ENCODE measurements around the gene HOXC6.
A peak's percentile ranks its signal among the peaks of the same experiment; 100 is the strongest.

The HOXC6 gene

DNA sequence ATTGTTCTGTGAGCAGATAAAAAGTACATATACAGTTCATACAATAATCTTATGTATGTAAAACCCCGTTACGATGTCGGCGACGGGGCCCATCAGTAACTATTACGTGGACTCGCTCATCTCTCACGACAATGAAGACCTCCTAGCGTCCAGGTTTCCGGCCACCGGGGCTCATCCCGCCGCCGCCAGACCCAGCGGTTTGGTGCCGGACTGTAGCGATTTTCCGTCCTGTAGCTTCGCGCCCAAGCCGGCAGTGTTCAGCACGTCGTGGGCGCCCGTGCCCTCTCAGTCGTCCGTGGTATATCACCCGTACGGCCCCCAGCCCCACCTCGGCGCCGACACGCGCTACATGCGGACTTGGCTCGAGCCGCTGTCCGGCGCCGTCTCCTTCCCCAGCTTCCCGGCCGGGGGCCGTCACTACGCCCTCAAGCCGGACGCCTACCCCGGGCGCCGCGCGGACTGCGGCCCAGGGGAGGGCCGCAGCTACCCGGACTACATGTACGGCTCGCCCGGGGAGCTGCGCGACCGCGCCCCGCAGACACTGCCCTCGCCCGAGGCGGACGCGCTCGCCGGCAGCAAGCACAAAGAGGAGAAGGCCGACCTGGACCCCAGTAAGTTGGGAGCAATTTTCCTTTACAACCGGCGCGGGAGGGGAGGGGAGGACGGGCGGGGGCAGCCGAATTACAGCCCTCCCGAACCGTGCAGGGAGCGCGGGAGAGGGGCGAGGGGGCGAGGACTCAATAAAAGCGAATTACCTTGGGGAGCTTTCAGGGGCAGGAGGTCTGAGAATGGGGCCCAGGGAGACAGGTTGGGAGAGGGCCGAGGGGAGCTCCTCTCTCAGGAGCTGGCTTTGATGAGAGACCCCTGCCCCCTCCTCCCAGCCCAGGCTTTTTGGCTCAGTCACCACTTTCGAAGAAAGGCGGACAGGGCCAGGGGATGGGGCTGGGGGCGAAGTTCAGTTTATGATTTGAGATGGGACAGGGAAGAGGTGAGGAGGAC, 27.8 kb upstream of the HOXC6 start, which contains the start of gene HOXC9 (continued):
- TF ChIP-seq, protein P1, sequence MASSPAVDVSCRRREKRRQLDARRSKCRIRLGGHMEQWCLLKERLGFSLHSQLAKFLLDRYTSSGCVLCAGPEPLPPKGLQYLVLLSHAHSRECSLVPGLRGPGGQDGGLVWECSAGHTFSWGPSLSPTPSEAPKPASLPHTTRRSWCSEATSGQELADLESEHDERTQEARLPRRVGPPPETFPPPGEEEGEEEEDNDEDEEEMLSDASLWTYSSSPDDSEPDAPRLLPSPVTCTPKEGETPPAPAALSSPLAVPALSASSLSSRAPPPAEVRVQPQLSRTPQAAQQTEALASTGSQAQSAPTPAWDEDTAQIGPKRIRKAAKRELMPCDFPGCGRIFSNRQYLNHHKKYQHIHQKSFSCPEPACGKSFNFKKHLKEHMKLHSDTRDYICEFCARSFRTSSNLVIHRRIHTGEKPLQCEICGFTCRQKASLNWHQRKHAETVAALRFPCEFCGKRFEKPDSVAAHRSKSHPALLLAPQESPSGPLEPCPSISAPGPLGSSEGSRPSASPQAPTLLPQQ (tag by site-specific recombination; IDR thresholded peaks at IDR 0.05), result peak; percentile 30; the same call in 1 of the 2 replicates
- TF ChIP-seq, protein P2, sequence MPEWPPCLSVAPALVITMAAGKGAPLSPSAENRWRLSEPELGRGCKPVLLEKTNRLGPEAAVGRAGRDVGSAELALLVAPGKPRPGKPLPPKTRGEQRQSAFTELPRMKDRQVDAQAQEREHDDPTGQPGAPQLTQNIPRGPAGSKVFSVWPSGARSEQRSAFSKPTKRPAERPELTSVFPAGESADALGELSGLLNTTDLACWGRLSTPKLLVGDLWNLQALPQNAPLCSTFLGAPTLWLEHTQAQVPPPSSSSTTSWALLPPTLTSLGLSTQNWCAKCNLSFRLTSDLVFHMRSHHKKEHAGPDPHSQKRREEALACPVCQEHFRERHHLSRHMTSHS (tag by site-specific recombination; IDR thresholded peaks at IDR 0.05), result no peak
- no peak for TF ChIP-seq ZNF473 (tag by site-specific recombination; IDR thresholded peaks at IDR 0.05)
- no peak for TF ChIP-seq ZNF112 (tag by site-specific recombination; IDR thresholded peaks at IDR 0.05)
- TF ChIP-seq ZNF580 (tag by site-specific recombination; IDR thresholded peaks at IDR 0.05), result no peak
- no peak for TF ChIP-seq ZNF184 (tag by site-specific recombination; IDR thresholded peaks at IDR 0.05)
- peak; percentile 12; the same call in 1 of the 2 replicates for TF ChIP-seq ZBTB17 (tag by site-specific recombination; IDR thresholded peaks at IDR 0.05)
- no peak for TF ChIP-seq ZNF843 (tag by site-specific recombination; IDR thresholded peaks at IDR 0.05)
- TF ChIP-seq ZNF701 (tag by site-specific recombination; IDR thresholded peaks at IDR 0.05), result no peak
- no peak for TF ChIP-seq KLF8 (tag by site-specific recombination; IDR thresholded peaks at IDR 0.05)
- TF ChIP-seq WT1 (tag by site-specific recombination; IDR thresholded peaks at IDR 0.05), result peak; percentile 39; the same call in 1 of the 2 replicates
- no peak for TF ChIP-seq ZNF221 (tag by site-specific recombination; IDR thresholded peaks at IDR 0.05; ENCODE audit: borderline replicate concordance)
- no peak for TF ChIP-seq ZNF155 (tag by site-specific recombination; IDR thresholded peaks at IDR 0.05)
- TF ChIP-seq ZNF785 (tag by site-specific recombination; IDR thresholded peaks at IDR 0.05), result peak; percentile 47; the same call in 1 of the 2 replicates
- no peak for TF ChIP-seq MZF1 (tag by site-specific recombination; IDR thresholded peaks at IDR 0.05; ENCODE audit: borderline replicate concordance)
- TF ChIP-seq ZNF670 (tag by site-specific recombination; IDR thresholded peaks at IDR 0.05; ENCODE audit: low read depth), result no peak
- TF ChIP-seq ZNF677 (tag by site-specific recombination; IDR thresholded peaks at IDR 0.05), result no peak
- TF ChIP-seq SP7 (tag by site-specific recombination; IDR thresholded peaks at IDR 0.05), result no peak; the same call in 1 of the 2 replicates
- no peak for TF ChIP-seq FEZF1 (tag by site-specific recombination; IDR thresholded peaks at IDR 0.05)
- TF ChIP-seq ZNF274 (IDR thresholded peaks at IDR 0.05; ENCODE audit: low read length), result no peak
- TF ChIP-seq ZNF274 (tag by site-specific recombination; IDR thresholded peaks at IDR 0.05; ENCODE audit: borderline replicate concordance), result no peak
- peak; percentile 11; the same call in 1 of the 2 replicates for TF ChIP-seq ZNF76 (tag by site-specific recombination; IDR thresholded peaks at IDR 0.05; ENCODE audit: borderline replicate concordance, low read depth)
- peak; percentile 74 for TF ChIP-seq KLF1 (tag by site-specific recombination; IDR thresholded peaks at IDR 0.05)
- no peak for TF ChIP-seq ZNF549 (tag by site-specific recombination; IDR thresholded peaks at IDR 0.05)
- TF ChIP-seq KLF16 (tag by site-specific recombination; IDR thresholded peaks at IDR 0.05), result peak; percentile 20; the same call in 1 of the 2 replicates
- peak; percentile 36; the same call in 1 of the 2 replicates for TF ChIP-seq ZSCAN16 (tag by site-specific recombination; IDR thresholded peaks at IDR 0.05)
- TF ChIP-seq YY1 (tag by site-specific recombination; IDR thresholded peaks at IDR 0.05), result no peak
- no peak for TF ChIP-seq ZNF433 (tag by site-specific recombination; IDR thresholded peaks at IDR 0.05; ENCODE audit: low read depth)
- TF ChIP-seq ZNF747 (tag by site-specific recombination; IDR thresholded peaks at IDR 0.05), result no peak
- TF ChIP-seq ZNF510 (tag by site-specific recombination; IDR thresholded peaks at IDR 0.05; ENCODE audit: insufficient replicate concordance), result no peak
- TF ChIP-seq CTCF (tag by site-specific recombination; IDR thresholded peaks at IDR 0.05), result no peak; the same call in 1 of the 2 replicates
- no peak for TF ChIP-seq ZNF654 (tag by site-specific recombination; IDR thresholded peaks at IDR 0.05; ENCODE audit: low read depth)
- no peak for TF ChIP-seq ZNF664 (tag by site-specific recombination; IDR thresholded peaks at IDR 0.05)
- TF ChIP-seq ZNF768 (tag by site-specific recombination; IDR thresholded peaks at IDR 0.05), result no peak; the same call in 1 of the 2 replicates
- no peak for TF ChIP-seq ZNF544 (tag by site-specific recombination; IDR thresholded peaks at IDR 0.05)
- TF ChIP-seq SCRT2 (tag by site-specific recombination; IDR thresholded peaks at IDR 0.05), result no peak
